Measurements from ENCODE around the gene MEIS1.

DNA sequence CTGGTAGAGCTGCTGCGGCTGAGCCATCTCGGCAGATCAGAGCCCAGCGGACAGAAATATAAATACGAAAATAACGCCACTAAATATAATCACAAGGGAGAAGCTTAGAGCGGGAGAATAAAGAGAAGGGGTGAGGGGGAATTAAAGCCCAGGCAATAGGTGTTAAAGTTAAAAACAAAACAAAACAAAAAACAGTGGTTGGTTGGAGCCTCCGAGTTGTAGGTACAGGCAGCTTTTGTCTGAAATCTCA, 1.3 kb upstream of the MEIS1 start:
- TF ChIP-seq, protein P1, sequence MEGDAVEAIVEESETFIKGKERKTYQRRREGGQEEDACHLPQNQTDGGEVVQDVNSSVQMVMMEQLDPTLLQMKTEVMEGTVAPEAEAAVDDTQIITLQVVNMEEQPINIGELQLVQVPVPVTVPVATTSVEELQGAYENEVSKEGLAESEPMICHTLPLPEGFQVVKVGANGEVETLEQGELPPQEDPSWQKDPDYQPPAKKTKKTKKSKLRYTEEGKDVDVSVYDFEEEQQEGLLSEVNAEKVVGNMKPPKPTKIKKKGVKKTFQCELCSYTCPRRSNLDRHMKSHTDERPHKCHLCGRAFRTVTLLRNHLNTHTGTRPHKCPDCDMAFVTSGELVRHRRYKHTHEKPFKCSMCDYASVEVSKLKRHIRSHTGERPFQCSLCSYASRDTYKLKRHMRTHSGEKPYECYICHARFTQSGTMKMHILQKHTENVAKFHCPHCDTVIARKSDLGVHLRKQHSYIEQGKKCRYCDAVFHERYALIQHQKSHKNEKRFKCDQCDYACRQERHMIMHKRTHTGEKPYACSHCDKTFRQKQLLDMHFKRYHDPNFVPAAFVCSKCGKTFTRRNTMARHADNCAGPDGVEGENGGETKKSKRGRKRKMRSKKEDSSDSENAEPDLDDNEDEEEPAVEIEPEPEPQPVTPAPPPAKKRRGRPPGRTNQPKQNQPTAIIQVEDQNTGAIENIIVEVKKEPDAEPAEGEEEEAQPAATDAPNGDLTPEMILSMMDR (IDR thresholded peaks at IDR 0.05), result peak in 1 of 5 experiments; percentile 12
- TF ChIP-seq EP300 (IDR thresholded peaks at IDR 0.05; ENCODE audit: low read depth) (no peak), POLR2AphosphoS5 (IDR thresholded peaks at IDR 0.05) (no peak)

Measured in transverse colon (tissue), 4 donors.